Neural crest cell (in vitro differentiated cells): ENCODE data around the gene EED. TPM values are rescaled to one million over a fixed set of nuclear protein-coding genes. Genes with fewer than 3 reads are reported as not detected.

Experiments
- total RNA-seq: library from RNA; stranded (reverse); gene quantifications from 2 replicates; pipeline ENCODE4 v1.2.1, GENCODE V29; 2021

Gene EED
- total RNA-seq, 1 donor from 2014 or later, result 39.2 TPM

Other genes starting within 250 kb of the EED start
- 109 and 111 TPM in 2 replicates for gene PICALM, start 175.7 kb upstream of the EED start, total RNA-seq
- gene HIKESHI, start 57.5 kb downstream of the EED start, total RNA-seq, result 52.6 and 56.7 TPM in 2 replicates
- gene CCDC81, start 130.1 kb downstream of the EED start, total RNA-seq, result 2.1 and 2.8 TPM in 2 replicates